Lower lobe of right lung (tissue), 2 donors: ENCODE measurements around the gene CDC25C. TPM values are rescaled to one million over a fixed set of nuclear protein-coding genes. Genes with fewer than 3 reads are reported as not detected.
"Not testable (repeated sequence)": the region's sequence is repeated elsewhere in the genome, so short reads cannot be mapped to it uniquely, and the experiment has no call there.

Experiments used
- ATAC-seq, 2 donors: fragments of 200-7000 bp; cut with Tn5 transposase; one replicate each; pipeline ENCODE4 v1.9.1; 2020 to 2022; ENCODE audit warnings: mild to moderate bottlenecking in 2 of 2, moderate library complexity in 2 of 2
- DNase-seq: peaks from one replicate; pipeline ENCODE4 v3.0.0-alpha.2; 2020
- H3K27ac ChIP-seq: fragments of 200-600 bp; one replicate; pipeline ENCODE4 v1.8.0; 2022
- H3K27me3 ChIP-seq: fragments of 200-600 bp; one replicate; pipeline ENCODE4 v1.8.0; 2022; ENCODE audit warnings: low read depth
- H3K36me3 ChIP-seq: fragments of 200-600 bp; one replicate; pipeline ENCODE4 v1.8.0; 2022; ENCODE audit warnings: mild to moderate bottlenecking
- H3K4me1 ChIP-seq: fragments of 200-600 bp; one replicate; pipeline ENCODE4 v1.8.0; 2022
- H3K4me3 ChIP-seq: fragments of 200-600 bp; one replicate; pipeline ENCODE4 v1.8.0; 2022; ENCODE audit warnings: mild to moderate bottlenecking
- H3K9me3 ChIP-seq: fragments of 200-600 bp; one replicate; pipeline ENCODE4 v1.8.0; 2022
- CTCF ChIP-seq: fragments of 200-600 bp; IDR thresholded peaks from one replicate; pipeline ENCODE4 v1.8.0; 2022; ENCODE audit warnings: antibody characterized with exemption, mild to moderate bottlenecking
- intact Hi-C: fragments of 100-400 bp; cut with DNase I; formaldehyde crosslinking; loops from one replicate; pipeline ENCODE4 v1.11.0; 2022
- total RNA-seq: library from RNA; stranded (reverse); fragmentation: NEBNext Ultra II Directional; extraction: Animal tissue kit (Norgen Biotek cat#: 25700); gene quantifications from one replicate; pipeline ENCODE4 v1.2.1, GENCODE V29; 2021
- donor health status: DM: no; HTN: yes; CAD: no; lungs with severe emphysema.

CDC25C gene
- total RNA-seq, 1 donor from 2014 or later, result 0.47 TPM

- H3K27me3 ChIP-seq, result no peaks in the 10 kb centered on the region
- H3K27ac ChIP-seq, result no peak overlapping the region
- intact Hi-C loops, result no loop called here
- H3K4me1 ChIP-seq, result no peaks in the 10 kb centered on the region
- no peak for TF ChIP-seq CTCF
- no peaks in the 10 kb centered on the region for H3K36me3 ChIP-seq
- no peak for DNase-seq
- H3K4me3 ChIP-seq, result no peak overlapping the region
- no peak for ATAC-seq
- no peaks in the 10 kb centered on the region for H3K9me3 ChIP-seq
Observed at GRCh38 chr5:138263581-138263980, 68.0 kb downstream of the CDC25C start.

- intact Hi-C loops, result no loop called here
- Histone ChIP-seq H3K27me3 (no peaks in the 10 kb centered on the region), H3K4me3 (no peak overlapping the region), H3K36me3 (no peaks in the 10 kb centered on the region), H3K4me1 (no peaks in the 10 kb centered on the region), H3K9me3 (no peaks in the 10 kb centered on the region), H3K27ac (no peak overlapping the region)
- no peak for TF ChIP-seq CTCF
- no peak for ATAC-seq
- no peak for DNase-seq
Observed at GRCh38 chr5:138258704-138259292, 72.8 kb downstream of the CDC25C start.

- no peak overlapping the region for H3K27ac ChIP-seq
- DNase-seq, result no peak
- no peak for TF ChIP-seq CTCF
- intact Hi-C loops, result no loop called here
- no peak for ATAC-seq
- no peak overlapping the region for H3K4me3 ChIP-seq
- no peaks in the 10 kb centered on the region for H3K9me3 ChIP-seq
- H3K36me3 ChIP-seq, result no peaks in the 10 kb centered on the region
- H3K27me3 ChIP-seq, result no peaks in the 10 kb centered on the region
- no peaks in the 10 kb centered on the region for H3K4me1 ChIP-seq
Observed at GRCh38 chr5:138257583-138257982, 74.0 kb downstream of the CDC25C start.

- intact Hi-C loops, result no loop called here
- no peak for ATAC-seq
- Histone ChIP-seq H3K9me3 (no peaks in the 10 kb centered on the region), H3K4me3 (no peak overlapping the region), H3K4me1 (no peaks in the 10 kb centered on the region), H3K27me3 (no peaks in the 10 kb centered on the region), H3K36me3 (no peaks in the 10 kb centered on the region), H3K27ac (no peak overlapping the region)
- TF ChIP-seq CTCF, result no peak
- DNase-seq, result no peak
Observed at GRCh38 chr5:138252944-138253343, 78.7 kb downstream of the CDC25C start.

GRCh38 chr5:138247800-138248199 is 83.8 kb downstream of the CDC25C start:
- H3K27me3 ChIP-seq, H3K4me3 ChIP-seq, intact Hi-C loops, DNase-seq, H3K4me1 ChIP-seq, H3K36me3 ChIP-seq, H3K9me3 ChIP-seq, H3K27ac ChIP-seq, ATAC-seq: not testable (repeated sequence)

- Histone ChIP-seq H3K4me1 (no peaks in the 10 kb centered on the region), H3K27ac (no peak overlapping the region), H3K4me3 (no peak overlapping the region), H3K36me3 (no peaks in the 10 kb centered on the region), H3K27me3 (peaks cover 15% of the 10 kb centered on the region), H3K9me3 (no peaks in the 10 kb centered on the region)
- no peak for TF ChIP-seq CTCF
- DNase-seq (no peak), ATAC-seq (no peak)
- intact Hi-C loops, result no loop called here
Observed at GRCh38 chr5:138246822-138247221, 84.8 kb downstream of the CDC25C start.
